GM19324 (cell line): ENCODE data around the gene ANXA8L1.
"Not testable (repeated sequence)": the region's sequence is repeated elsewhere in the genome, so short reads cannot be mapped to it uniquely, and the experiment has no call there.

ENCODE experiments used
- ATAC-seq: cut with Tn5 transposase; IDR thresholded peaks from one replicate; pipeline ENCODE4 v1.9.1; 2021; ENCODE audit warnings: mild to moderate bottlenecking, moderate library complexity; ENCODE audit not compliant: unreplicated experiment, low FRiP score

ANXA8L1 gene

GRCh38 chr10:46375406-46375805 is at the start of gene ANXA8L1:
Gene ANXA8L1 (plus strand): TSS chr10:46375776. CDS start chr10:46375852, 76 bp downstream.
- ATAC-seq: not testable (repeated sequence)

- ATAC-seq: no peak
Observed at GRCh38 chr10:46326066-46326465, 49.5 kb upstream of the ANXA8L1 start.

GRCh38 chr10:46326971-46327370 is 48.6 kb upstream of the ANXA8L1 start:
- no peak for ATAC-seq

GRCh38 chr10:46327685-46328084 is 47.9 kb upstream of the ANXA8L1 start:
- no peak for ATAC-seq

GRCh38 chr10:46328853-46329689 is 46.5 kb upstream of the ANXA8L1 start:
- no peak for ATAC-seq

- no peak for ATAC-seq
Observed at GRCh38 chr10:46329690-46330016, 45.9 kb upstream of the ANXA8L1 start.

GRCh38 chr10:46330894-46331293 is 44.7 kb upstream of the ANXA8L1 start:
- ATAC-seq: no peak

GRCh38 chr10:46365484-46365883 is 10.1 kb upstream of the ANXA8L1 start:
- not testable (repeated sequence) for ATAC-seq

GRCh38 chr10:46367209-46367608 is 8.4 kb upstream of the ANXA8L1 start:
- not testable (repeated sequence) for ATAC-seq

GRCh38 chr10:46367666-46368240 is 7.8 kb upstream of the ANXA8L1 start:
- ATAC-seq: not testable (repeated sequence)

GRCh38 chr10:46368956-46369355 is 6.6 kb upstream of the ANXA8L1 start:
- not testable (repeated sequence) for ATAC-seq

GRCh38 chr10:46374410-46374809 is 1.2 kb upstream of the ANXA8L1 start:
- ATAC-seq: not testable (repeated sequence)

- ATAC-seq: not testable (repeated sequence)
Observed at GRCh38 chr10:46377022-46377421, 1.4 kb downstream of the ANXA8L1 start.

- not testable (repeated sequence) for ATAC-seq
Observed at GRCh38 chr10:46377651-46378050, 2.1 kb downstream of the ANXA8L1 start.

GRCh38 chr10:46378108-46378507 is 2.5 kb downstream of the ANXA8L1 start:
- ATAC-seq: not testable (repeated sequence)

- not testable (repeated sequence) for ATAC-seq
Observed at GRCh38 chr10:46379233-46379848, 3.8 kb downstream of the ANXA8L1 start.

GRCh38 chr10:46385858-46386257 is 10.3 kb downstream of the ANXA8L1 start:
- ATAC-seq: not testable (repeated sequence)

- not testable (repeated sequence) for ATAC-seq
Observed at GRCh38 chr10:46386694-46387093, 11.1 kb downstream of the ANXA8L1 start.

GRCh38 chr10:46387309-46387902 is 11.8 kb downstream of the ANXA8L1 start:
- ATAC-seq: not testable (repeated sequence)

GRCh38 chr10:46391422-46391821 is 15.8 kb downstream of the ANXA8L1 start:
- ATAC-seq: not testable (repeated sequence)
